Ovary (tissue), 9 donors: ENCODE measurements around the gene THAP2. TPM values are rescaled to one million over a fixed set of nuclear protein-coding genes. Genes with fewer than 3 reads are reported as not detected.

Source experiments
- DNase-seq, 5 donors: peaks; one replicate each; pipeline ENCODE4 v3.0.0-alpha.2; 2019 to 2020
- H3K27ac ChIP-seq, 2 donors: fragments of 200-600 bp; one replicate each; pipeline versions ENCODE4 v1.5.1 to v1.8.0; 2019 to 2022
- H3K27me3 ChIP-seq: fragments of 200-600 bp; one replicate; pipeline ENCODE4 v1.8.0; 2022
- H3K36me3 ChIP-seq: fragments of 200-600 bp; sonication (generic); one replicate; pipeline ENCODE4 v1.5.1; 2019
- H3K4me1 ChIP-seq: one replicate; pipeline ENCODE4 v1.8.1; 2013; ENCODE audit warnings: mild to moderate bottlenecking, moderate library complexity; ENCODE audit not compliant: insufficient read depth
- H3K4me3 ChIP-seq: fragments of 200-600 bp; sonication (generic); one replicate; pipeline ENCODE4 v1.5.1; 2017
- H3K9me3 ChIP-seq, 2 donors: fragments of 200-600 bp in 1 of 2; sonication (generic) in 1 of 2; one replicate each; pipeline versions ENCODE4 v1.5.1 to v1.8.1; 2013 to 2019; ENCODE audit warnings: mild to moderate bottlenecking in 1 of 2, moderate library complexity in 1 of 2
- CTCF ChIP-seq, 3 donors: fragments of 450-650 bp in 2 of 3; fragments of 200-600 bp in 1 of 3; IDR thresholded peaks; one replicate each; pipeline versions ENCODE4 v1.5.1 to v1.8.0; 2016 to 2022; ENCODE audit warnings: antibody characterized with exemption in 3 of 3, mild to moderate bottlenecking in 1 of 3
- EP300 ChIP-seq: sonication (generic); formaldehyde crosslinking; IDR thresholded peaks from one replicate; pipeline ENCODE4 v1.6.1; 2017; ENCODE audit warnings: antibody characterized with exemption
- POLR2A ChIP-seq: fragments of 450-650 bp; IDR thresholded peaks from one replicate; pipeline ENCODE4 v1.6.1; 2017; ENCODE audit warnings: antibody characterized with exemption, mild to moderate bottlenecking, moderate library complexity
- WGBS, 3 donors: extraction: QIAGEN DNeasy Blood & Tissue Kit in 1 of 3; methylation state at CpG; one replicate each; pipeline versions ENCODE4 v1.1.5 to v1.1.7; 2013 to 2017; 5-methylcytosine and 5-hydroxymethylcytosine counted together
- intact Hi-C, 4 donors: fragments of 100-400 bp; cut with DNase I; formaldehyde crosslinking; loops; one replicate each; pipeline versions ENCODE4 v1.11.0 to v1.15.1; 2022 to 2023
- polyA plus RNA-seq, 2 donors: library from polyadenylated mRNA; stranded (reverse); fragments of 200-250 nt in 1 of 2; fragments of 350-450 nt in 1 of 2; fragmentation: Illumina TruSeq in 1 of 2; extraction: RNeasy Lipid Tissue Mini Kit (QIAGEN cat#74804) in 1 of 2; gene quantifications; one replicate each; pipeline ENCODE4 v1.2.3, GENCODE V29; 2013 to 2014
- total RNA-seq, 7 donors: library from RNA; depleted of rRNA in 2 of 7; stranded (reverse); fragments of >200 nt in 2 of 7; fragmentation: NEBNext Ultra II Directional in 3 of 7; extraction: Animal tissue kit (Norgen Biotek cat#: 25700) in 3 of 7; gene quantifications; one replicate each; pipeline versions ENCODE4 v1.1.0 to v1.2.4, GENCODE V29; 2016 to 2023
- donor health status: DM: no; HTN: no; CAD: no; lungs with moderate emphysema.
- donor health status: DM: no; HTN: no; CAD: no.
- donor health status: Bipolar disorder and iron deficiency.
- donor health status: DM: yes; HTN: yes; CAD: no.
- donor health status: DM: no; HTN: no; CAD: no.
- donor health status: DM: yes; HTN: yes; CAD: no.

THAP2 gene
- total and polyA plus RNA-seq, 9 donors = 3.6 to 7.5 (median 5.8) TPM

GRCh38 chr12:71683633-71684032 is 19.5 kb downstream of the THAP2 start:
- WGBS, 3 donors = 60 to 77% (median 71%) methylated on average over 5 of the region's 5 CpGs
- Histone ChIP-seq H3K36me3 (no peaks in the 10 kb centered on the region), H3K27ac (no peak overlapping the region), H3K27me3 (no peaks in the 10 kb centered on the region), H3K9me3 (no peaks in the 10 kb centered on the region), H3K4me3 (no peak overlapping the region), H3K4me1 (no peaks in the 10 kb centered on the region)
- intact Hi-C loops = no loop called here
- TF ChIP-seq POLR2A (no peak), EP300 (no peak), CTCF (IDR thresholded peaks at IDR 0.05) (no peak)
- DNase-seq = no peak

- intact Hi-C loops = no loop called here
- H3K4me3 ChIP-seq = no peak overlapping the region
Measured at GRCh38 chr12:71684081-71684480, 20.0 kb downstream of the THAP2 start.

GRCh38 chr12:71685312-71685906 is 21.3 kb downstream of the THAP2 start:
- Histone ChIP-seq H3K36me3 (no peaks in the 10 kb centered on the region), H3K27me3 (no peaks in the 10 kb centered on the region), H3K4me3 (peak overlapping the region; percentile 61), H3K4me1 (no peaks in the 10 kb centered on the region), H3K9me3 (no peaks in the 10 kb centered on the region), H3K27ac (peak overlapping the region; percentile 66 to 76)
- 9 to 13% (median 9%) methylated on average over 19 of the region's 19 CpGs for WGBS, 3 donors
- TF ChIP-seq POLR2A = no peak
- TF ChIP-seq CTCF (IDR thresholded peaks at IDR 0.05) = no peak
- no peak for TF ChIP-seq EP300
- peak in 3 of 5 donors; percentile 35 to 40 (median 39) for DNase-seq
- intact Hi-C loops = no loop called here

More at GRCh38 chr12:71684081-71684480, 20.0 kb downstream of the THAP2 start:
- DNase-seq = no peak
- Histone ChIP-seq H3K27me3 (no peaks in the 10 kb centered on the region), H3K36me3 (no peaks in the 10 kb centered on the region), H3K4me1 (no peaks in the 10 kb centered on the region), H3K27ac (no peak overlapping the region), H3K9me3 (no peaks in the 10 kb centered on the region)
- WGBS, 3 donors = 53 to 68% (median 62%) methylated on average over 5 of the region's 5 CpGs
- no peak for TF ChIP-seq EP300
- no peak for TF ChIP-seq POLR2A
- TF ChIP-seq CTCF (IDR thresholded peaks at IDR 0.05) = no peak

- TF ChIP-seq EP300 (no peak), POLR2A (peak; percentile 9), CTCF (IDR thresholded peaks at IDR 0.05) (peak in 1 of 3 donors; percentile 22)
- H3K27me3 ChIP-seq = no peaks in the 10 kb centered on the region
Measured at GRCh38 chr12:71685914-71686657, 22.0 kb downstream of the THAP2 start, which contains the start of gene TMEM19. Gene TMEM19 (plus strand): TSS chr12:71686082. CDS start chr12:71686681, 599 bp downstream.

More at GRCh38 chr12:71685914-71686657, 22.0 kb downstream of the THAP2 start, which contains the start of gene TMEM19:
- Histone ChIP-seq H3K9me3 (no peaks in the 10 kb centered on the region), H3K36me3 (no peaks in the 10 kb centered on the region), H3K4me3 (peak within 1 kb of the TSS; percentile 61), H3K4me1 (no peaks in the 10 kb centered on the region), H3K27ac (peak within 1 kb of the TSS; percentile 66 to 76)
- WGBS, 3 donors = 0 to 1% (median 0%) methylated on average over 51 to 63 of the region's 63 CpGs
- intact Hi-C loops = no loop called here
- peak; percentile 82 to 91 (median 86) for DNase-seq
